ENCODE measurements around the gene PRKAR2B.
"Not testable (repeated sequence)": the region's sequence is repeated elsewhere in the genome, so short reads cannot be mapped to it uniquely, and the experiment has no call there.

Gene PRKAR2B

GRCh38 chr7:107036535-107036934 is 8.0 kb upstream of the PRKAR2B start:
- Histone ChIP-seq H3K9me3 (ENCODE audit: control insufficient read depth in 5 of 5, low read length in 5 of 5) (peaks cover 0 to 5% (median 3%) of the 10 kb centered on the region in 5 donors), H3K4me1 (ENCODE audit: control insufficient read depth in 5 of 5, insufficient read depth in 5 of 5, low read length in 5 of 5) (peaks cover 0 to 17% (median 7%) of the 10 kb centered on the region in 5 donors), H3K36me3 (ENCODE audit: control insufficient read depth in 5 of 5, insufficient read depth in 5 of 5, low read length in 5 of 5) (no peaks in the 10 kb centered on the region), H3K27ac (ENCODE audit: low read depth, low read length) (no peak overlapping the region), H3K27me3 (ENCODE audit: control insufficient read depth in 5 of 5, insufficient read depth in 4 of 5, low read length in 5 of 5) (no peaks in the 10 kb centered on the region), H3K9ac (ENCODE audit: low read length in 5 of 5) (no peak overlapping the region), H3K4me3 (ENCODE audit: low read depth in 1 of 5, low read length in 5 of 5) (no peak overlapping the region)

GRCh38 chr7:107037717-107038603 is 6.5 kb upstream of the PRKAR2B start:
- Histone ChIP-seq H3K27ac (ENCODE audit: low read depth, low read length) (peak overlapping the region; percentile 43), H3K27me3 (ENCODE audit: control insufficient read depth in 5 of 5, insufficient read depth in 4 of 5, low read length in 5 of 5) (no peaks in the 10 kb centered on the region), H3K4me1 (ENCODE audit: control insufficient read depth in 5 of 5, insufficient read depth in 5 of 5, low read length in 5 of 5) (peaks cover 0 to 17% (median 7%) of the 10 kb centered on the region in 5 donors), H3K36me3 (ENCODE audit: control insufficient read depth in 5 of 5, insufficient read depth in 5 of 5, low read length in 5 of 5) (no peaks in the 10 kb centered on the region), H3K9me3 (ENCODE audit: control insufficient read depth in 5 of 5, low read length in 5 of 5) (peaks cover 0 to 5% (median 3%) of the 10 kb centered on the region in 5 donors), H3K9ac (ENCODE audit: low read length in 5 of 5) (peak overlapping the region in 1 of 5 donors; percentile 25), H3K4me3 (ENCODE audit: low read depth in 1 of 5, low read length in 5 of 5) (peak overlapping the region in 1 of 5 donors; percentile 29)

GRCh38 chr7:107039199-107039900 is 5.2 kb upstream of the PRKAR2B start:
- H3K9ac ChIP-seq (ENCODE audit: low read length in 5 of 5): no peak overlapping the region
- H3K27ac ChIP-seq (ENCODE audit: low read depth, low read length): peak overlapping the region; percentile 43
- no peak overlapping the region for H3K4me3 ChIP-seq (ENCODE audit: low read depth in 1 of 5, low read length in 5 of 5)
- peaks cover 0 to 5% (median 3%) of the 10 kb centered on the region in 5 donors for H3K9me3 ChIP-seq (ENCODE audit: control insufficient read depth in 5 of 5, low read length in 5 of 5)
- H3K27me3 ChIP-seq (ENCODE audit: control insufficient read depth in 5 of 5, insufficient read depth in 4 of 5, low read length in 5 of 5): no peaks in the 10 kb centered on the region
- peaks cover 0 to 21% (median 13%) of the 10 kb centered on the region in 5 donors for H3K4me1 ChIP-seq (ENCODE audit: control insufficient read depth in 5 of 5, insufficient read depth in 5 of 5, low read length in 5 of 5)
- no peaks in the 10 kb centered on the region for H3K36me3 ChIP-seq (ENCODE audit: control insufficient read depth in 5 of 5, insufficient read depth in 5 of 5, low read length in 5 of 5)

- no peaks in the 10 kb centered on the region for H3K27me3 ChIP-seq (ENCODE audit: control insufficient read depth in 5 of 5, insufficient read depth in 4 of 5, low read length in 5 of 5)
Observed at GRCh38 chr7:107041097-107041496, 3.4 kb upstream of the PRKAR2B start.

GRCh38 chr7:107041764-107042163 is 2.7 kb upstream of the PRKAR2B start:
- not testable (repeated sequence) for H3K27me3 ChIP-seq (ENCODE audit: control insufficient read depth in 5 of 5, insufficient read depth in 4 of 5, low read length in 5 of 5); H3K36me3 ChIP-seq (ENCODE audit: control insufficient read depth in 5 of 5, insufficient read depth in 5 of 5, low read length in 5 of 5); H3K9ac ChIP-seq (ENCODE audit: low read length in 5 of 5); H3K4me3 ChIP-seq (ENCODE audit: low read depth in 1 of 5, low read length in 5 of 5); H3K9me3 ChIP-seq (ENCODE audit: control insufficient read depth in 5 of 5, low read length in 5 of 5); H3K27ac ChIP-seq (ENCODE audit: low read depth, low read length)
- peaks cover 0 to 35% (median 24%) of the 10 kb centered on the region in 5 donors for H3K4me1 ChIP-seq (ENCODE audit: control insufficient read depth in 5 of 5, insufficient read depth in 5 of 5, low read length in 5 of 5)

More at GRCh38 chr7:107041097-107041496, 3.4 kb upstream of the PRKAR2B start:
- Histone ChIP-seq H3K27ac (ENCODE audit: low read depth, low read length) (no peak overlapping the region), H3K4me1 (ENCODE audit: control insufficient read depth in 5 of 5, insufficient read depth in 5 of 5, low read length in 5 of 5) (peaks cover 0 to 31% (median 24%) of the 10 kb centered on the region in 5 donors), H3K4me3 (ENCODE audit: low read depth in 1 of 5, low read length in 5 of 5) (no peak overlapping the region), H3K9me3 (ENCODE audit: control insufficient read depth in 5 of 5, low read length in 5 of 5) (peaks cover 0 to 5% (median 3%) of the 10 kb centered on the region in 5 donors), H3K36me3 (ENCODE audit: control insufficient read depth in 5 of 5, insufficient read depth in 5 of 5, low read length in 5 of 5) (no peaks in the 10 kb centered on the region), H3K9ac (ENCODE audit: low read length in 5 of 5) (no peak overlapping the region)

- not testable (repeated sequence) for H3K27me3 ChIP-seq (ENCODE audit: control insufficient read depth in 5 of 5, insufficient read depth in 4 of 5, low read length in 5 of 5); H3K36me3 ChIP-seq (ENCODE audit: control insufficient read depth in 5 of 5, insufficient read depth in 5 of 5, low read length in 5 of 5); H3K4me3 ChIP-seq (ENCODE audit: low read depth in 1 of 5, low read length in 5 of 5); H3K9ac ChIP-seq (ENCODE audit: low read length in 5 of 5); H3K27ac ChIP-seq (ENCODE audit: low read depth, low read length); H3K9me3 ChIP-seq (ENCODE audit: control insufficient read depth in 5 of 5, low read length in 5 of 5)
- peaks cover 0 to 40% (median 23%) of the 10 kb centered on the region in 5 donors for H3K4me1 ChIP-seq (ENCODE audit: control insufficient read depth in 5 of 5, insufficient read depth in 5 of 5, low read length in 5 of 5)
Observed at GRCh38 chr7:107042326-107042910, 2.1 kb upstream of the PRKAR2B start.

- no peak overlapping the region for H3K9ac ChIP-seq (ENCODE audit: low read length in 5 of 5)
- H3K9me3 ChIP-seq (ENCODE audit: control insufficient read depth in 5 of 5, low read length in 5 of 5): no peaks in the 10 kb centered on the region
- no peaks in the 10 kb centered on the region for H3K27me3 ChIP-seq (ENCODE audit: control insufficient read depth in 5 of 5, insufficient read depth in 4 of 5, low read length in 5 of 5)
- H3K27ac ChIP-seq (ENCODE audit: low read depth, low read length): peak overlapping the region; percentile 84
- no peaks in the 10 kb centered on the region for H3K36me3 ChIP-seq (ENCODE audit: control insufficient read depth in 5 of 5, insufficient read depth in 5 of 5, low read length in 5 of 5)
- no peak overlapping the region for H3K4me3 ChIP-seq (ENCODE audit: low read depth in 1 of 5, low read length in 5 of 5)
- peaks cover 0 to 41% (median 29%) of the 10 kb centered on the region in 5 donors for H3K4me1 ChIP-seq (ENCODE audit: control insufficient read depth in 5 of 5, insufficient read depth in 5 of 5, low read length in 5 of 5)
Observed at GRCh38 chr7:107043491-107043890, 1.0 kb upstream of the PRKAR2B start.

- H3K36me3 ChIP-seq (ENCODE audit: control insufficient read depth in 5 of 5, insufficient read depth in 5 of 5, low read length in 5 of 5): no peaks in the 10 kb centered on the region
- H3K9me3 ChIP-seq (ENCODE audit: control insufficient read depth in 5 of 5, low read length in 5 of 5): no peaks in the 10 kb centered on the region
- H3K9ac ChIP-seq (ENCODE audit: low read length in 5 of 5): peak overlapping the region; percentile 35 to 87 (median 64)
- H3K27me3 ChIP-seq (ENCODE audit: control insufficient read depth in 5 of 5, insufficient read depth in 4 of 5, low read length in 5 of 5): no peaks in the 10 kb centered on the region
- H3K27ac ChIP-seq (ENCODE audit: low read depth, low read length): peak overlapping the region; percentile 84
- H3K4me3 ChIP-seq (ENCODE audit: low read depth in 1 of 5, low read length in 5 of 5): peak overlapping the region; percentile 71 to 95 (median 80)
- peaks cover 0 to 41% (median 32%) of the 10 kb centered on the region in 5 donors for H3K4me1 ChIP-seq (ENCODE audit: control insufficient read depth in 5 of 5, insufficient read depth in 5 of 5, low read length in 5 of 5)
Observed at GRCh38 chr7:107043921-107044346, 571 bp upstream of the PRKAR2B start.

- Histone ChIP-seq H3K4me3 (ENCODE audit: low read depth in 1 of 5, low read length in 5 of 5) (peak overlapping the region; percentile 89 to 100 (median 95)), H3K4me1 (ENCODE audit: control insufficient read depth in 5 of 5, insufficient read depth in 5 of 5, low read length in 5 of 5) (peaks cover 0 to 46% (median 32%) of the 10 kb centered on the region in 5 donors), H3K36me3 (ENCODE audit: control insufficient read depth in 5 of 5, insufficient read depth in 5 of 5, low read length in 5 of 5) (no peaks in the 10 kb centered on the region), H3K9me3 (ENCODE audit: control insufficient read depth in 5 of 5, low read length in 5 of 5) (no peaks in the 10 kb centered on the region), H3K27ac (ENCODE audit: low read depth, low read length) (peak overlapping the region; percentile 92), H3K9ac (ENCODE audit: low read length in 5 of 5) (peak overlapping the region; percentile 76 to 94 (median 88)), H3K27me3 (ENCODE audit: control insufficient read depth in 5 of 5, insufficient read depth in 4 of 5, low read length in 5 of 5) (no peaks in the 10 kb centered on the region)
Observed at GRCh38 chr7:107045195-107045960, 873 bp downstream of the PRKAR2B start.
